Ovary (tissue), 9 donors: ENCODE measurements around the gene FTO. TPM values are rescaled to one million over a fixed set of nuclear protein-coding genes. Genes with fewer than 3 reads are reported as not detected.

Experiments used
- DNase-seq, 5 donors: peaks; one replicate each; pipeline ENCODE4 v3.0.0-alpha.2; 2019 to 2020
- H3K27ac ChIP-seq, 2 donors: fragments of 200-600 bp; one replicate each; pipeline versions ENCODE4 v1.5.1 to v1.8.0; 2019 to 2022
- H3K27me3 ChIP-seq: fragments of 200-600 bp; one replicate; pipeline ENCODE4 v1.8.0; 2022
- H3K36me3 ChIP-seq: fragments of 200-600 bp; sonication (generic); one replicate; pipeline ENCODE4 v1.5.1; 2019
- H3K4me1 ChIP-seq: one replicate; pipeline ENCODE4 v1.8.1; 2013; ENCODE audit warnings: mild to moderate bottlenecking, moderate library complexity; ENCODE audit not compliant: insufficient read depth
- H3K4me3 ChIP-seq: fragments of 200-600 bp; sonication (generic); one replicate; pipeline ENCODE4 v1.5.1; 2017
- H3K9me3 ChIP-seq, 2 donors: fragments of 200-600 bp in 1 of 2; sonication (generic) in 1 of 2; one replicate each; pipeline versions ENCODE4 v1.5.1 to v1.8.1; 2013 to 2019; ENCODE audit warnings: mild to moderate bottlenecking in 1 of 2, moderate library complexity in 1 of 2
- EP300 ChIP-seq: sonication (generic); formaldehyde crosslinking; IDR thresholded peaks from one replicate; pipeline ENCODE4 v1.6.1; 2017; ENCODE audit warnings: antibody characterized with exemption
- POLR2A ChIP-seq: fragments of 450-650 bp; IDR thresholded peaks from one replicate; pipeline ENCODE4 v1.6.1; 2017; ENCODE audit warnings: antibody characterized with exemption, mild to moderate bottlenecking, moderate library complexity
- WGBS, 3 donors: extraction: QIAGEN DNeasy Blood & Tissue Kit in 1 of 3; methylation state at CpG; one replicate each; pipeline versions ENCODE4 v1.1.5 to v1.1.7; 2013 to 2017; 5-methylcytosine and 5-hydroxymethylcytosine counted together
- intact Hi-C, 4 donors: fragments of 100-400 bp; cut with DNase I; formaldehyde crosslinking; loops; one replicate each; pipeline versions ENCODE4 v1.11.0 to v1.15.1; 2022 to 2023
- polyA plus RNA-seq, 2 donors: library from polyadenylated mRNA; stranded (reverse); fragments of 200-250 nt in 1 of 2; fragments of 350-450 nt in 1 of 2; fragmentation: Illumina TruSeq in 1 of 2; extraction: RNeasy Lipid Tissue Mini Kit (QIAGEN cat#74804) in 1 of 2; gene quantifications; one replicate each; pipeline ENCODE4 v1.2.3, GENCODE V29; 2013 to 2014
- total RNA-seq, 7 donors: library from RNA; depleted of rRNA in 2 of 7; stranded (reverse); fragments of >200 nt in 2 of 7; fragmentation: NEBNext Ultra II Directional in 3 of 7; extraction: Animal tissue kit (Norgen Biotek cat#: 25700) in 3 of 7; gene quantifications; one replicate each; pipeline versions ENCODE4 v1.1.0 to v1.2.4, GENCODE V29; 2016 to 2023
- TF ChIP-seq, protein P1 (sequence below), 3 donors: fragments of 450-650 bp in 2 of 3; fragments of 200-600 bp in 1 of 3; IDR thresholded peaks; one replicate each; pipeline versions ENCODE4 v1.5.1 to v1.8.0; 2016 to 2022; ENCODE audit warnings: antibody characterized with exemption in 3 of 3, mild to moderate bottlenecking in 1 of 3
- donor health status: DM: no; HTN: no; CAD: no; lungs with moderate emphysema.
- donor health status: DM: no; HTN: no; CAD: no.
- donor health status: Bipolar disorder and iron deficiency.
- donor health status: DM: yes; HTN: yes; CAD: no.
- donor health status: DM: no; HTN: no; CAD: no.
- donor health status: DM: yes; HTN: yes; CAD: no.

FTO gene
- total and polyA plus RNA-seq, 9 donors: 43.6 to 128 (median 91.4) TPM

DNA sequence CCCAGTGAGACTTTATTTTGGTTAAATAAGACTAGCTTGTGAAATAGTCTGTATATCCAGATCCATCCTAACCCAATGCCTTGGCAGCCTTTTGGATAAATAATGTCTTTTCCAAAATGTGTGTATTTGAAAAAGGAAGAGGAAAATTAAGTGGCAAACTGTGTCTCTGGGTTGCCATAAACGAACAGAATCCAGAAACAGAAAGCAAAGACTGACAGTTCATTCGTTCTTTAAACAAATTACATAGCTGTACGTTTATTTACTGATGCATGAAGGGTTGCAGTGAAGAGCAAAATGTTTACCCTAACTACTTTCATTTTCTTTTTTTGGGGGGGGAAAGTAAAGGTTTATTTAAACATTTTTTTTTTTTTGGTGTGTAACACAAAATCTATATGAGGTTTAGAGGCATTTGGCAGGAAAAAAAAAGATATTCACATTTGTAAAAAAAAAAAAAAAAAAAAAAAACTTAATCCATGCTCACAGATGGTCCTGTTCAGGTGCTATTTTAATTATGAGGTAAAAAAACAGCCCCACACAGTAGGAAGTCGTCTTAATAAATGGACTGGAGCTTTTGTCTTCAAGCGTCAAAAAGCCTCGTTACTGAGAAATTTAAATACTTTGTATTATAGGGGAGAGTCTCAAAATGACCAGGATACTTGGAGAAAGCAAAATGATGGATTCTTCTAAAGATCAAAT lies 245.9 kb downstream of the FTO start:
- intact Hi-C loops: no loop called here
- no peaks in the 10 kb centered on the region for H3K9me3 ChIP-seq
- H3K36me3 ChIP-seq: no peaks in the 10 kb centered on the region
- H3K4me3 ChIP-seq: no peak overlapping the region
- DNase-seq: no peak
- WGBS, 3 donors: 67 to 78% (median 70%) methylated on average over 6 of the region's 6 CpGs
- H3K27ac ChIP-seq: no peak overlapping the region
- H3K27me3 ChIP-seq: no peaks in the 10 kb centered on the region
- TF ChIP-seq POLR2A: no peak
- TF ChIP-seq, protein P1, sequence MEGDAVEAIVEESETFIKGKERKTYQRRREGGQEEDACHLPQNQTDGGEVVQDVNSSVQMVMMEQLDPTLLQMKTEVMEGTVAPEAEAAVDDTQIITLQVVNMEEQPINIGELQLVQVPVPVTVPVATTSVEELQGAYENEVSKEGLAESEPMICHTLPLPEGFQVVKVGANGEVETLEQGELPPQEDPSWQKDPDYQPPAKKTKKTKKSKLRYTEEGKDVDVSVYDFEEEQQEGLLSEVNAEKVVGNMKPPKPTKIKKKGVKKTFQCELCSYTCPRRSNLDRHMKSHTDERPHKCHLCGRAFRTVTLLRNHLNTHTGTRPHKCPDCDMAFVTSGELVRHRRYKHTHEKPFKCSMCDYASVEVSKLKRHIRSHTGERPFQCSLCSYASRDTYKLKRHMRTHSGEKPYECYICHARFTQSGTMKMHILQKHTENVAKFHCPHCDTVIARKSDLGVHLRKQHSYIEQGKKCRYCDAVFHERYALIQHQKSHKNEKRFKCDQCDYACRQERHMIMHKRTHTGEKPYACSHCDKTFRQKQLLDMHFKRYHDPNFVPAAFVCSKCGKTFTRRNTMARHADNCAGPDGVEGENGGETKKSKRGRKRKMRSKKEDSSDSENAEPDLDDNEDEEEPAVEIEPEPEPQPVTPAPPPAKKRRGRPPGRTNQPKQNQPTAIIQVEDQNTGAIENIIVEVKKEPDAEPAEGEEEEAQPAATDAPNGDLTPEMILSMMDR (IDR thresholded peaks at IDR 0.05): no peak
- no peak for TF ChIP-seq EP300
- peaks cover 2% of the 10 kb centered on the region for H3K4me1 ChIP-seq

GRCh38 chr16:53950677-53951076 lies 246.7 kb downstream of the FTO start:
- TF ChIP-seq EP300 (no peak), POLR2A (no peak)
- TF ChIP-seq, protein P1 (IDR thresholded peaks at IDR 0.05): no peak
- Histone ChIP-seq H3K4me1 (peaks cover 2% of the 10 kb centered on the region), H3K9me3 (no peaks in the 10 kb centered on the region), H3K27ac (no peak overlapping the region), H3K4me3 (no peak overlapping the region), H3K27me3 (no peaks in the 10 kb centered on the region), H3K36me3 (no peaks in the 10 kb centered on the region)
- 88 to 92% (median 90%) methylated on average over 5 of the region's 5 CpGs for WGBS, 3 donors
- DNase-seq: no peak
- intact Hi-C loops: no loop called here

DNA sequence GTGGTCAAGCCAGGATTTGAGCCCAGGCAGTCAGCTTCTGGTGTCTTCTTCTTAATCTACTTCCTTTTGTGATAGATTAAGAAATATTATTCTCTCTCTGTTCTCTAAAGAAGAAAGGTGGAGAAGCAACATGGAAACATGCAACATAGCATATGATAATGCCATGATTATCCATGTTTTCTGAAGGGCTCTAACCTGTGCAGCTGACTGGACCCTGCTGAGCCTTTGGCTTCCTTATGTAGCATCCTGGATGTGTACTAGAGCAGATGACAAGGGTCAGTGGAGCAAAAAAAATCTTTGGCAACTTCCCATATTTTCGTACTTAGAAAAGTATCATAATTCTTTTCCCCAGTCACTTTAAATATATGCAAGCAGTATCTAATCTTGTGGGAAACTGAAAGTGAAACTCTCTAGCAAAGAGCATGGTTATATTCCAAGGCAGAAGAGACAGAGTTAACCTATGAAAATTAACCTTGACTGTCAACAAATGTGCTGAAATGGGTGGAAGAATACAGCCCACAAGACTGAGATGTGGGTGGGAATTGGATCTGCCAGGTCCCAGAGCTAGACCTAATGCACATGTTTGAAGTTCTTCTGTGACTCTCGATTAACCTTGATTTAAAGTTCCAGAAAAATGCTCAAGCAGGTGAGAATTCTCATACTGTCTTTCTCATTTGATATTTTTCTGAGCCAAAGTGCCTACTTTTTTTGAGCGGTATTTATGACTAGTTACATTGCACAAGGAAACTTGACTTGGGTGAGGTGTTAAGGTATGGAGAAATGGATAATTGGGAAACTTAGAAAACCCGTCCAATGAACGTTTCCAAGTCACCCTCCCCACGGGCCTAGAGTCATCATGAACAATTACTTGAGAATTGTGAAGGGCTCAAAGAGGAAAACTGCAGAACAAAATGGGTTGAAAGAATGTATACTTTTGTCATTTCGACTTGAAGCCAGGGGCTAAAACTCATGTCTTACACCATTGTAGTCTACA lies 248.6 kb downstream of the FTO start:
- H3K36me3 ChIP-seq: no peaks in the 10 kb centered on the region
- intact Hi-C loops: no loop called here
- H3K4me3 ChIP-seq: no peak overlapping the region
- TF ChIP-seq, protein P1 (IDR thresholded peaks at IDR 0.05): no peak
- TF ChIP-seq POLR2A: no peak
- TF ChIP-seq EP300: no peak
- DNase-seq: no peak
- no peaks in the 10 kb centered on the region for H3K27me3 ChIP-seq
- H3K9me3 ChIP-seq: no peaks in the 10 kb centered on the region
- no peak overlapping the region for H3K27ac ChIP-seq
- peaks cover 2% of the 10 kb centered on the region for H3K4me1 ChIP-seq
- 67 to 69% (median 68%) methylated on average over 7 of the region's 7 CpGs for WGBS, 3 donors

DNA sequence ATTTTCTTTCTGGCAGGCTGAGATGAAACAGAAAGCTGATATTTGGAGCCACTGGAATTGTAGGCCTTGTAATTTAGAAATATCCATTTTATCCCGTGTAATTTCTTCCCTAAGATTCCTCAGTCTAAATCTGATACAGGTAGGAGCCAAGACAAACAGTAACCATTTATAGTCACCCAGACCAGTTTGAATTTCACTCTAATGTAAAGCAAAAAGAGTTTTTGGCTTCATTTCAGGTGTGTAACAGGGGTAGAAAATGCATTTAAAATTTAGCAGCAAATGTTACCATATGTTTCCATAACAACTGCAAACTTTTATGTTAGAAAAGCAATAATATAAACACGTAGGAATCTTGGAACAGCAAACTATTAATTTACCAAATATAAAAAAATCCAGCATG lies 249.4 kb downstream of the FTO start:
- no peaks in the 10 kb centered on the region for H3K27me3 ChIP-seq
- H3K9me3 ChIP-seq: no peaks in the 10 kb centered on the region
- H3K4me3 ChIP-seq: no peak overlapping the region
- H3K36me3 ChIP-seq: no peaks in the 10 kb centered on the region
- H3K4me1 ChIP-seq: peaks cover 2% of the 10 kb centered on the region
- H3K27ac ChIP-seq: no peak overlapping the region
- no peak for DNase-seq
- 49 to 54% (median 52%) methylated on average over 2 of the region's 2 CpGs for WGBS, 3 donors
- TF ChIP-seq, protein P1 (IDR thresholded peaks at IDR 0.05): no peak
- no peak for TF ChIP-seq POLR2A
- no peak for TF ChIP-seq EP300
- intact Hi-C loops: no loop called here
